ENCODE results near the gene CNTROB.
"Not testable (repeated sequence)": the region's sequence is repeated elsewhere in the genome, so short reads cannot be mapped to it uniquely, and the experiment has no call there.

CNTROB gene

GRCh38 chr17:7947651-7948050 lies 15.6 kb downstream of the CNTROB start:
- Histone ChIP-seq H3K27me3 (ENCODE audit: insufficient read depth, low read length, poor library complexity) (no peaks in the 10 kb centered on the region), H3K9ac (ENCODE audit: low read depth, low read length) (no peak overlapping the region), H3K4me3 (ENCODE audit: low read depth in 1 of 2, low read length in 2 of 2) (no peak overlapping the region), H3K4me1 (ENCODE audit: insufficient read depth, low read length) (no peaks in the 10 kb centered on the region), H4K20me1 (ENCODE audit: insufficient read depth, low read length) (no peaks in the 10 kb centered on the region), H3K27ac (ENCODE audit: low read length) (no peak overlapping the region), H3K4me2 (ENCODE audit: insufficient read depth, low read length) (no peak overlapping the region), H3K36me3 (ENCODE audit: insufficient read depth, low read length) (peaks cover 65% of the 10 kb centered on the region), H3K79me2 (ENCODE audit: insufficient read depth, low read length) (no peaks in the 10 kb centered on the region), H2AFZ (ENCODE audit: low read depth, low read length) (no peak overlapping the region), H3K9me3 (ENCODE audit: insufficient read depth, low read length, severe bottlenecking) (no peaks in the 10 kb centered on the region)
- DNase-seq: no peak
- TF ChIP-seq EZH2 (IDR thresholded peaks at IDR 0.05; ENCODE audit: borderline replicate concordance, low read depth, low read length, severe bottlenecking): no peak
- no peak for TF ChIP-seq CTCF (IDR thresholded peaks at IDR 0.05; ENCODE audit: borderline replicate concordance, extremely low read depth, low read length, poor library complexity, severe bottlenecking)
- ATAC-seq (ENCODE audit: insufficient read depth, low read depth): no peak

- Histone ChIP-seq H4K20me1 (ENCODE audit: insufficient read depth, low read length) (no peaks in the 10 kb centered on the region), H3K9me3 (ENCODE audit: insufficient read depth, low read length, severe bottlenecking) (no peaks in the 10 kb centered on the region), H3K4me1 (ENCODE audit: insufficient read depth, low read length) (no peaks in the 10 kb centered on the region), H3K79me2 (ENCODE audit: insufficient read depth, low read length) (no peaks in the 10 kb centered on the region), H3K9ac (ENCODE audit: low read depth, low read length) (no peak overlapping the region), H3K36me3 (ENCODE audit: insufficient read depth, low read length) (peaks cover 39% of the 10 kb centered on the region), H3K27ac (ENCODE audit: low read length) (no peak overlapping the region), H3K4me2 (ENCODE audit: insufficient read depth, low read length) (no peak overlapping the region), H3K4me3 (ENCODE audit: low read depth in 1 of 2, low read length in 2 of 2) (no peak overlapping the region), H2AFZ (ENCODE audit: low read depth, low read length) (no peak overlapping the region), H3K27me3 (ENCODE audit: insufficient read depth, low read length, poor library complexity) (no peaks in the 10 kb centered on the region)
- DNase-seq (no peak), ATAC-seq (ENCODE audit: insufficient read depth, low read depth) (no peak)
- no peak for TF ChIP-seq EZH2 (IDR thresholded peaks at IDR 0.05; ENCODE audit: borderline replicate concordance, low read depth, low read length, severe bottlenecking)
- no peak for TF ChIP-seq CTCF (IDR thresholded peaks at IDR 0.05; ENCODE audit: borderline replicate concordance, extremely low read depth, low read length, poor library complexity, severe bottlenecking)
Observed at GRCh38 chr17:7950578-7950977, 18.6 kb downstream of the CNTROB start.

GRCh38 chr17:7951143-7951792 lies 19.3 kb downstream of the CNTROB start:
- DNase-seq (no peak), ATAC-seq (ENCODE audit: insufficient read depth, low read depth) (no peak)
- TF ChIP-seq CTCF (IDR thresholded peaks at IDR 0.05; ENCODE audit: borderline replicate concordance, extremely low read depth, low read length, poor library complexity, severe bottlenecking): no peak
- TF ChIP-seq EZH2 (IDR thresholded peaks at IDR 0.05; ENCODE audit: borderline replicate concordance, low read depth, low read length, severe bottlenecking): no peak
- Histone ChIP-seq H3K79me2 (ENCODE audit: insufficient read depth, low read length) (no peaks in the 10 kb centered on the region), H3K9ac (ENCODE audit: low read depth, low read length) (no peak overlapping the region), H3K9me3 (ENCODE audit: insufficient read depth, low read length, severe bottlenecking) (no peaks in the 10 kb centered on the region), H3K27me3 (ENCODE audit: insufficient read depth, low read length, poor library complexity) (no peaks in the 10 kb centered on the region), H3K27ac (ENCODE audit: low read length) (no peak overlapping the region), H3K4me1 (ENCODE audit: insufficient read depth, low read length) (no peaks in the 10 kb centered on the region), H4K20me1 (ENCODE audit: insufficient read depth, low read length) (no peaks in the 10 kb centered on the region), H3K4me2 (ENCODE audit: insufficient read depth, low read length) (no peak overlapping the region), H2AFZ (ENCODE audit: low read depth, low read length) (no peak overlapping the region), H3K36me3 (ENCODE audit: insufficient read depth, low read length) (peaks cover 32% of the 10 kb centered on the region), H3K4me3 (ENCODE audit: low read depth in 1 of 2, low read length in 2 of 2) (no peak overlapping the region)

GRCh38 chr17:7953266-7953665 lies 21.3 kb downstream of the CNTROB start:
- not testable (repeated sequence) for H2AFZ ChIP-seq (ENCODE audit: low read depth, low read length); ATAC-seq (ENCODE audit: insufficient read depth, low read depth); H3K9me3 ChIP-seq (ENCODE audit: insufficient read depth, low read length, severe bottlenecking); H4K20me1 ChIP-seq (ENCODE audit: insufficient read depth, low read length); DNase-seq; H3K9ac ChIP-seq (ENCODE audit: low read depth, low read length); H3K27me3 ChIP-seq (ENCODE audit: insufficient read depth, low read length, poor library complexity); H3K4me2 ChIP-seq (ENCODE audit: insufficient read depth, low read length); H3K27ac ChIP-seq (ENCODE audit: low read length); H3K79me2 ChIP-seq (ENCODE audit: insufficient read depth, low read length); H3K4me1 ChIP-seq (ENCODE audit: insufficient read depth, low read length); H3K4me3 ChIP-seq (ENCODE audit: low read depth in 1 of 2, low read length in 2 of 2)
- H3K36me3 ChIP-seq (ENCODE audit: insufficient read depth, low read length): peaks cover 15% of the 10 kb centered on the region

Measured in DND-41 (cell line).